Neuronal stem cell (in vitro differentiated cells): ENCODE data around the gene SMTN.
A peak's percentile ranks its signal among the peaks of the same experiment; 100 is the strongest.
"Not testable (repeated sequence)": the region's sequence is repeated elsewhere in the genome, so short reads cannot be mapped to it uniquely, and the experiment has no call there.

Experiments used
- DNase-seq: peaks from one replicate; pipeline ENCODE4 v3.0.0-alpha.2; 2013; ENCODE audit warnings: low spot score
- H2AFZ ChIP-seq: one replicate; pipeline ENCODE4 v1.6.1; 2013; ENCODE audit warnings: mild to moderate bottlenecking, low read length, inconsistent platforms
- H2AK5ac ChIP-seq: 2 replicates; pipeline ENCODE4 v1.6.1; 2013; ENCODE audit warnings: low read depth, mild to moderate bottlenecking, inconsistent platforms, low read length, moderate library complexity, mixed read lengths
- H2BK120ac ChIP-seq: 2 replicates; pipeline ENCODE4 v1.6.1; 2013; ENCODE audit warnings: low read depth, mild to moderate bottlenecking, inconsistent platforms, low read length, moderate library complexity, mixed read lengths
- H2BK12ac ChIP-seq: one replicate; pipeline ENCODE4 v1.6.1; 2013; ENCODE audit warnings: low read length, inconsistent platforms
- H2BK15ac ChIP-seq: 2 replicates; pipeline ENCODE4 v1.6.1; 2013; ENCODE audit warnings: mild to moderate bottlenecking, low read length, inconsistent platforms, mixed read lengths
- H2BK5ac ChIP-seq: one replicate; pipeline ENCODE4 v1.6.1; 2013; ENCODE audit warnings: inconsistent platforms, mild to moderate bottlenecking, low read length, moderate library complexity
- H3K14ac ChIP-seq: one replicate; pipeline ENCODE4 v1.6.1; 2013; ENCODE audit warnings: low read length, inconsistent platforms
- H3K18ac ChIP-seq: 2 replicates; pipeline ENCODE4 v1.6.1; 2013; ENCODE audit warnings: low read length, inconsistent platforms
- H3K23ac ChIP-seq: 2 replicates; pipeline ENCODE4 v1.6.1; 2013; ENCODE audit warnings: low read depth, mild to moderate bottlenecking, mixed read lengths, low read length, inconsistent platforms; ENCODE audit not compliant: poor library complexity
- H3K27ac ChIP-seq: replicated peaks from 3 replicates; pipeline ENCODE4 v1.5.1; 2013; ENCODE audit warnings: low read length, inconsistent platforms
- H3K27me3 ChIP-seq, 3 experiments: 2 replicates each; pipeline ENCODE4 v1.6.1; 2013; ENCODE audit warnings: low read length in 3 of 3, mild to moderate bottlenecking in 2 of 3, inconsistent platforms in 1 of 3, low read depth in 1 of 3, mixed read lengths in 1 of 3, moderate library complexity in 1 of 3; ENCODE audit not compliant: control insufficient read depth in 3 of 3, insufficient read depth in 3 of 3
- H3K36me3 ChIP-seq, 2 donors: replicated peaks in 1 of 2; 2 replicates each; pipeline ENCODE4 v1.6.1; 2013; ENCODE audit warnings: low read length in 2 of 2; ENCODE audit not compliant: control insufficient read depth in 2 of 2, insufficient read depth in 2 of 2
- H3K4ac ChIP-seq: 2 replicates; pipeline ENCODE4 v1.6.1; 2013; ENCODE audit warnings: inconsistent platforms, mild to moderate bottlenecking, low read length, moderate library complexity
- H3K4me1 ChIP-seq, 2 donors: 1 replicate in 1 of 2; 2 replicates in 1 of 2; pipeline ENCODE4 v1.6.1; 2013; ENCODE audit warnings: low read length in 2 of 2, low read depth in 1 of 2; ENCODE audit not compliant: control insufficient read depth in 2 of 2, insufficient read depth in 1 of 2
- H3K4me2 ChIP-seq: one replicate; pipeline ENCODE4 v1.6.1; 2013; ENCODE audit warnings: mild to moderate bottlenecking, low read length, inconsistent platforms; ENCODE audit not compliant: insufficient read depth, poor library complexity, severe bottlenecking
- H3K4me3 ChIP-seq, 2 donors: 2 replicates each; pipeline ENCODE4 v1.5.1; 2013; ENCODE audit warnings: low read length in 2 of 2, mild to moderate bottlenecking in 2 of 2, inconsistent platforms in 1 of 2, moderate library complexity in 1 of 2
- H3K79me1 ChIP-seq: one replicate; pipeline ENCODE4 v1.6.1; 2013; ENCODE audit warnings: low read depth, mild to moderate bottlenecking, inconsistent platforms, low read length, moderate library complexity
- H3K9ac ChIP-seq: one replicate; pipeline ENCODE4 v1.6.1; 2013; ENCODE audit warnings: mild to moderate bottlenecking, low read depth, low read length, inconsistent platforms; ENCODE audit not compliant: poor library complexity
- H3K9me3 ChIP-seq, 2 donors: replicated peaks in 1 of 2; 2 replicates each; pipeline versions ENCODE3 to v1.6.1; 2013; ENCODE audit warnings: low read length in 2 of 2, mild to moderate bottlenecking in 2 of 2, inconsistent platforms in 1 of 2, low read depth in 1 of 2, mixed read lengths in 1 of 2, moderate library complexity in 1 of 2; ENCODE audit not compliant: control insufficient read depth in 2 of 2, insufficient read depth in 1 of 2
- H4K8ac ChIP-seq: one replicate; pipeline ENCODE4 v1.6.1; 2013; ENCODE audit warnings: low read depth, mild to moderate bottlenecking, inconsistent platforms, low read length, moderate library complexity
- H4K91ac ChIP-seq: one replicate; pipeline ENCODE4 v1.6.1; 2013; ENCODE audit warnings: low read length, low read depth, mild to moderate bottlenecking, inconsistent platforms; ENCODE audit not compliant: poor library complexity
- WGBS, 2 donors: extraction: QIAGEN DNeasy Blood & Tissue Kit; methylation state at CpG; one replicate each; pipeline ENCODE4 v1.1.7; 2013; ENCODE audit warnings: missing lambda C conversion rate in 2 of 2, mixed read lengths in 1 of 2; ENCODE audit not compliant: insufficient read length in 2 of 2, insufficient replicate concordance in 1 of 2; ENCODE audit errors: extremely low coverage in 2 of 2; 5-methylcytosine and 5-hydroxymethylcytosine counted together

The SMTN gene

DNA sequence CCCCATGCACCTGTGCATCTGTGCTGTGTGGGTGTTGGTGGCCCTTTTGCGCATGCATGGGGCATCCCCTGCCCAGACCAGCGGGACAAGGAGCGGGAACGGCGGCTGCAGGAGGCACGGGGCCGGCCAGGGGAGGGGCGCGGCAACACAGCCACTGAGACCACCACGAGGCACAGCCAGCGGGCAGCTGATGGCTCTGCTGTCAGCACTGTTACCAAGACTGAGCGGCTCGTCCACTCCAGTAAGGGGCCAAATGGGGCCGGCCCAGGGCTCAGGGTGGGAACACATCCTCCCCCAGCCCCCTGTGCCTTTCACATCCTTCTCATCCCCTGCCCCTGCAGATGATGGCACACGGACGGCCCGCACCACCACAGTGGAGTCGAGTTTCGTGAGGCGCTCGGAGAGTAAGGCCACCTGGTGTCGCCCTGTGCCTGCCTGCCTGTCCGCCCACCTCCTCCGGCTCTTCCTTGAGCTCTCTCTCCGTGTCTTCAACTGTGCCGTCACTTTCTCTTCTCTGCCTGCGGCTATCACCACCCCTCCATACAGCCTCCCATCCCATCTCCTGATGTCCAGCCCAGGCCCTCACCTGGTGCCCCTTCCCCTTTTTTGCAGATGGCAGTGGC, 15.7 kb downstream of the SMTN start:
- Histone ChIP-seq H4K91ac (no peak overlapping the region), H3K27ac (no peak overlapping the region), H2AFZ (no peak overlapping the region), H3K4me2 (no peak overlapping the region), H3K36me3 (peaks cover 21 to 55% of the 10 kb centered on the region in 2 donors), H2AK5ac (no peak overlapping the region), H2BK12ac (no peak overlapping the region), H2BK5ac (no peak overlapping the region), H3K14ac (no peak overlapping the region), H3K4me1 (peaks cover 0 to 9% of the 10 kb centered on the region in 2 donors), H3K18ac (no peak overlapping the region), H2BK120ac (no peak overlapping the region), H4K8ac (no peak overlapping the region), H3K4me3 (no peak overlapping the region), H3K23ac (no peak overlapping the region), H3K4ac (no peak overlapping the region), H3K9me3 (no peaks in the 10 kb centered on the region), H3K27me3 (no peaks in the 10 kb centered on the region), H3K9ac (no peak overlapping the region), H2BK15ac (no peak overlapping the region), H3K79me1 (no peaks in the 10 kb centered on the region)
- WGBS, 2 donors: no CpG with 5 or more reads among the region's 27 CpGs
- no peak for DNase-seq

DNA sequence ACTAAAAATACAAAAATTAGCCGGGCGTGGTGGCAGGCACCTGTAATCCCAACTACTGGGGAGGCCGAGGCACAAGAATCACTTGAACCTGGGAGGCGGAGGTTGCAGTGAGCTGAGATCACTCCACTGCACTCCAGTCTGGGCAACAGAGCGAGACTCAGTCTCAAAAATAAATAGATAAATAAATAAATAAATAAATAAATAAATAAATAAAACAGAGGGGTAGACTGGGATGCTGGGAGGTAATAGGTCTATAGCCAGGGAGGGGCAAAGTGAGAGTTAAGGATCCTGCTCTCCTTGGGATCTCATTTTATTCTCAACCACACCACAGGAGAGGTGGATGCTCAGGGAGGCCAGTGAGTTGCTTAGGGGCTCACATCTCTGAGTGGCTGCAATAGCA, 16.4 kb downstream of the SMTN start:
- H3K36me3 ChIP-seq: peaks cover 23 to 55% of the 10 kb centered on the region in 2 donors
- WGBS, 2 donors: no CpG with 5 or more reads among the region's 5 CpGs

DNA sequence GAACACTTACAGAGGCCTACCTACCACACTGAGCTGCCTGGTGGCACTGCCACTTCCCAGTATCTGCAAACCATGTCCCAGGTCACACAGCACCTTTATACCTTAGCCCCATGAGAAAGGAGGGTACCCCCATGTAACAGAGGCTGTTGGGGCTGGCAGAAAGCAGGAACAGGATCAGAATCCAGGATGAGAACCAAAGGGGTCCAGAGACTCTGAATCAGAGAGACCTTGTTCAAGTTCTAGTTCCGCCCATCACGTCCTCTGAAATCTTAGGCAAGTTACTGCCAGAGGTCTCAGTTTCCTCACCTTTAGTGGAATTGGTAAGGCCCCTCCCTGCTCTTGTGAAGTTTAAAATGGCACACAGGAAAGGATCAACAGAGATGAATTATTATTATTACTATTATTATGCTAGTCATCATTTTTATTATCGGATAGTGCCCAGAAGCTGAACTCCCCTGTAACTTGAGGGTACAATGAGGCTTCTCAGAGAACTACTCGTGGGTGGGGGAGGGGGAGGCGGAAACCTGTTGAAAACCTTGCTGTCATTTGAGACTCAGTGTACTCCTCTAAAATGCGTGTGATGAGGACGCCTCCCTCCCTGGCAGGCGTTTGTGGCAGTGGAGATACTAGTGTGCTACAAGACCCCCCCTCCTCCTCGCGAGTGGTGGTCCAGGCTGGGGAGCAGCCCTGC, 17.0 kb downstream of the SMTN start:
- H3K4ac ChIP-seq: no peak overlapping the region
- no peak overlapping the region for H2AFZ ChIP-seq
- H3K4me3 ChIP-seq: no peak overlapping the region
- H3K79me1 ChIP-seq: no peaks in the 10 kb centered on the region
- H3K4me1 ChIP-seq: peaks cover 0 to 9% of the 10 kb centered on the region in 2 donors
- no peak for DNase-seq
- no peak overlapping the region for H3K27ac ChIP-seq
- H2BK12ac ChIP-seq: no peak overlapping the region
- no CpG with 5 or more reads among the region's 10 CpGs for WGBS, 2 donors
- peaks cover 20 to 50% of the 10 kb centered on the region in 2 donors for H3K36me3 ChIP-seq
- H2BK15ac ChIP-seq: no peak overlapping the region
- peak overlapping the region; percentile 94 for H3K23ac ChIP-seq
- H2BK5ac ChIP-seq: no peak overlapping the region
- H2BK120ac ChIP-seq: no peak overlapping the region
- peaks cover 0 to 2% of the 10 kb centered on the region in 2 donors for H3K9me3 ChIP-seq
- H4K91ac ChIP-seq: no peak overlapping the region
- H3K14ac ChIP-seq: peak overlapping the region; percentile 72
- peak overlapping the region; percentile 38 for H3K4me2 ChIP-seq
- no peaks in the 10 kb centered on the region for H3K27me3 ChIP-seq
- H3K18ac ChIP-seq: peak overlapping the region; percentile 87
- H4K8ac ChIP-seq: no peak overlapping the region
- peak overlapping the region; percentile 54 for H3K9ac ChIP-seq
- no peak overlapping the region for H2AK5ac ChIP-seq

More for the DNA sequence above, 16.4 kb downstream of the SMTN start:
- not testable (repeated sequence) for H3K4me3 ChIP-seq, H2BK120ac ChIP-seq, H3K9ac ChIP-seq, H3K27me3 ChIP-seq, H2AFZ ChIP-seq, H2AK5ac ChIP-seq, H3K79me1 ChIP-seq, H3K4ac ChIP-seq, H3K23ac ChIP-seq, DNase-seq, H3K4me1 ChIP-seq, H3K14ac ChIP-seq, H2BK5ac ChIP-seq, H2BK12ac ChIP-seq, H3K18ac ChIP-seq, H3K27ac ChIP-seq, H4K91ac ChIP-seq, H3K9me3 ChIP-seq, H4K8ac ChIP-seq, H3K4me2 ChIP-seq, H2BK15ac ChIP-seq

DNA sequence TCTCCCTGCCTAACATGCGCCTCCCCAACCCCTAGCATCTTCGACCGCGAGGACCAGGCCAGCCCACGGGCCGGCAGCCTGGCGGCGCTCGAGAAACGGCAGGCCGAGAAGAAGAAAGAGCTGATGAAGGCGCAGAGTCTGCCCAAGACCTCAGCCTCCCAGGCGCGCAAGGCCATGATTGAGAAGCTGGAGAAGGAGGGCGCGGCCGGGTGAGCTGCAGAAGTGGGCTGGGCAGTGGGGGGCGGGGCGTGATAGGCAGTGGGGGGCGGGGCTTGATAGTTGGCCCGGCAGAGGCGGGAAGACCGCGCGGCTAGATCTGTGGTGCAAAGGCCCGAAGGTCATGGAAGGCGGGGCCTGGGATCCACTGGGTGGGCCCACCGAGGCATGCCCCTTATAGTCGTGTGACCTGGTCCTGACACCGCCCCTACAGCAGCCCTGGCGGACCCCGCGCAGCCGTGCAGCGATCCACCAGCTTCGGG, 17.6 kb downstream of the SMTN start:
- Histone ChIP-seq H3K27ac (no peak overlapping the region), H4K8ac (no peak overlapping the region)
- WGBS, 2 donors: no CpG with 5 or more reads among the region's 36 CpGs

More for the DNA sequence above, 17.6 kb downstream of the SMTN start:
- no peak overlapping the region for H2BK12ac ChIP-seq
- peaks cover 0 to 9% of the 10 kb centered on the region in 2 donors for H3K4me1 ChIP-seq
- DNase-seq: no peak
- no peak overlapping the region for H2AK5ac ChIP-seq
- H2BK5ac ChIP-seq: no peak overlapping the region
- H3K18ac ChIP-seq: peak overlapping the region; percentile 87
- H3K14ac ChIP-seq: peak overlapping the region; percentile 72
- no peak overlapping the region for H2BK15ac ChIP-seq
- no peaks in the 10 kb centered on the region for H3K27me3 ChIP-seq
- peaks cover 20 to 49% of the 10 kb centered on the region in 2 donors for H3K36me3 ChIP-seq
- no peak overlapping the region for H2BK120ac ChIP-seq
- peak overlapping the region; percentile 38 for H3K4me2 ChIP-seq
- H3K23ac ChIP-seq: peak overlapping the region; percentile 94
- no peak overlapping the region for H3K4me3 ChIP-seq
- H3K9me3 ChIP-seq: peaks cover 0 to 2% of the 10 kb centered on the region in 2 donors
- no peak overlapping the region for H4K91ac ChIP-seq
- no peak overlapping the region for H3K4ac ChIP-seq
- H3K9ac ChIP-seq: peak overlapping the region; percentile 54
- no peaks in the 10 kb centered on the region for H3K79me1 ChIP-seq
- H2AFZ ChIP-seq: no peak overlapping the region
